HepG2 (cell line): ENCODE data around the gene CEP128. TPM values are rescaled to one million over a fixed set of nuclear protein-coding genes. Genes with fewer than 3 reads are reported as not detected.

Experiments
- CHD4 ChIP-seq: fragments of 200-600 bp; sonication (generic); IDR thresholded peaks from 2 replicates; pipeline ENCODE4 v1.7.0; 2017; ENCODE audit warnings: mild to moderate bottlenecking, low read length, borderline replicate concordance
- HMGA1 ChIP-seq: sonication (generic); formaldehyde crosslinking; conservative IDR thresholded peaks from 2 replicates; pipeline ENCODE4 v1.4.0; 2020; ENCODE audit warnings: missing genetic modification reagents
- KDM5B ChIP-seq: sonication (generic); formaldehyde crosslinking; IDR thresholded peaks from 2 replicates; pipeline ENCODE4 v1.4.0; 2020; ENCODE audit warnings: missing genetic modification reagents, mild to moderate bottlenecking, borderline replicate concordance
- MBD4 ChIP-seq: IDR thresholded peaks from 2 replicates; pipeline ENCODE4 v1.6.1; 2012; ENCODE audit warnings: low read length, inconsistent platforms, borderline replicate concordance
- MED13 ChIP-seq: sonication (generic); formaldehyde crosslinking; IDR thresholded peaks from 2 replicates; pipeline ENCODE4 v1.5.0; 2020; ENCODE audit warnings: missing genetic modification reagents
- POGZ ChIP-seq: sonication (generic); formaldehyde crosslinking; IDR thresholded peaks from 2 replicates; pipeline ENCODE4 v1.4.0; 2020; ENCODE audit warnings: mild to moderate bottlenecking, missing genetic modification reagents
- RARG ChIP-seq: sonication (generic); formaldehyde crosslinking; IDR thresholded peaks from 2 replicates; pipeline ENCODE4 v1.4.0; 2020; ENCODE audit warnings: low read depth, mild to moderate bottlenecking, missing genetic modification reagents
- SMARCC2 ChIP-seq: fragments of 450-650 bp; IDR thresholded peaks from 2 replicates; pipeline ENCODE4 v1.6.1; 2017; ENCODE audit warnings: antibody characterized with exemption, mild to moderate bottlenecking
- ZFP36L2 ChIP-seq: sonication (generic); formaldehyde crosslinking; IDR thresholded peaks from 2 replicates; pipeline ENCODE4 v1.4.0; 2020; ENCODE audit warnings: missing genetic modification reagents
- ZHX2 ChIP-seq, 2 experiments: sonication (generic) in 1 of 2; formaldehyde crosslinking in 1 of 2; IDR thresholded peaks; 2 replicates each; pipeline versions ENCODE4 v1.6.1 to v1.9.0; 2014 to 2022; ENCODE audit warnings: antibody characterized with exemption in 1 of 2, borderline replicate concordance in 1 of 2, inconsistent platforms in 1 of 2, low read depth in 1 of 2, missing genetic modification reagents in 1 of 2
- ZMYM2 ChIP-seq: sonication (generic); formaldehyde crosslinking; IDR thresholded peaks from 2 replicates; pipeline ENCODE4 v1.8.0; 2022; ENCODE audit warnings: mild to moderate bottlenecking, missing genetic modification reagents
- polyA plus RNA-seq, 8 experiments: library from polyadenylated mRNA; depleted of rRNA in 3 of 8; stranded (reverse) in 7 of 8; unstranded in 1 of 8; fragments of >200 nt; fragmentation: Illumina TruSeq in 4 of 8; extraction: Trizol in 4 of 8; gene quantifications; 2 replicates each; pipeline versions ENCODE4 v1.2.1 to v1.2.3, GENCODE V29; 2011 to 2016; ENCODE audit warnings: low read depth in 4 of 8, missing spikeins in 1 of 8, mixed read lengths in 1 of 8; ENCODE audit not compliant: insufficient read depth in 1 of 8
- total RNA-seq, 5 experiments: library from RNA; depleted of rRNA; stranded (reverse); fragments of >200 nt; fragmentation: Illumina TruSeq; extraction: Trizol; gene quantifications; 2 replicates each; pipeline ENCODE4 v1.2.3, GENCODE V29; 2016; ENCODE audit warnings: low read depth in 1 of 5

Gene CEP128
- total and polyA plus RNA-seq, 2 of the 13 experiments (the other 11 are each of a cell fraction or from before 2014, with no cell fraction given): 1.3 to 7.5 TPM

GRCh38 chr14:80839743-80840142 is 101.8 kb downstream of the CEP128 start (continued):
- TF ChIP-seq POGZ (CRISPR knock-in tag): no peak
- TF ChIP-seq SMARCC2: no peak
- TF ChIP-seq MED13 (CRISPR knock-in tag): no peak
- no peak for TF ChIP-seq RARG (CRISPR knock-in tag)
- no peak for TF ChIP-seq CHD4
- no peak for TF ChIP-seq ZFP36L2 (CRISPR knock-in tag)
- TF ChIP-seq KDM5B (CRISPR knock-in tag): no peak
- no peak for TF ChIP-seq HMGA1 (CRISPR knock-in tag)
- no peak for TF ChIP-seq ZHX2 (IDR thresholded peaks at IDR 0.05; ENCODE audit: low read depth)
- TF ChIP-seq ZHX2 (CRISPR knock-in tag; IDR thresholded peaks at IDR 0.05; ENCODE audit: borderline replicate concordance): no peak
- TF ChIP-seq MBD4: no peak
- no peak for TF ChIP-seq ZMYM2 (CRISPR knock-in tag)
